ENCODE data around the gene APP. TPM values are rescaled to one million over a fixed set of nuclear protein-coding genes. Genes with fewer than 3 reads are reported as not detected.

APP gene
- total and polyA plus RNA-seq, 4 donors, result 86.9 to 414 (median 367) TPM

- H3K36me3 ChIP-seq (ENCODE audit: control insufficient read depth in 4 of 4, insufficient read depth in 4 of 4, low read length in 4 of 4), result peaks cover 0 to 4% (median 3%) of the 10 kb centered on the region in 4 donors
- no peaks in the 10 kb centered on the region for H3K9me3 ChIP-seq (ENCODE audit: control insufficient read depth in 4 of 4, insufficient read depth in 3 of 4, low read length in 3 of 4)
- H3K9ac ChIP-seq (ENCODE audit: insufficient read depth in 1 of 2, low read length in 2 of 2), result no peak overlapping the region
- H3K27me3 ChIP-seq (ENCODE audit: control insufficient read depth in 3 of 3, insufficient read depth in 3 of 3, low read length in 2 of 3), result no peaks in the 10 kb centered on the region
- ATAC-seq (ENCODE audit: insufficient read depth, low FRiP score), result no peak
- no peak overlapping the region for H3K4me3 ChIP-seq
- peaks cover 0 to 9% (median 0%) of the 10 kb centered on the region in 5 donors for H3K4me1 ChIP-seq (ENCODE audit: control insufficient read depth in 5 of 5, insufficient read depth in 5 of 5, low read length in 5 of 5)
- 97% methylated on average over 6 of the region's 6 CpGs for WGBS, 2 donors
- TF ChIP-seq CTCF (IDR thresholded peaks at IDR 0.05; ENCODE audit: control extremely low read depth, extremely low read depth), result no peak
- no peak overlapping the region for H3K27ac ChIP-seq (ENCODE audit: low read depth in 1 of 2, low read length in 1 of 2)
- no peak for DNase-seq
Measured at GRCh38 chr21:25916226-25916625, 254.3 kb downstream of the APP start.

- DNase-seq (no peak), ATAC-seq (ENCODE audit: insufficient read depth, low FRiP score) (no peak)
- Histone ChIP-seq H3K9ac (ENCODE audit: insufficient read depth in 1 of 2, low read length in 2 of 2) (no peak overlapping the region), H3K27ac (ENCODE audit: low read depth in 1 of 2, low read length in 1 of 2) (peak overlapping the region in 1 of 2 donors; percentile 2), H3K4me1 (ENCODE audit: control insufficient read depth in 5 of 5, insufficient read depth in 5 of 5, low read length in 5 of 5) (peaks cover 2 to 9% (median 3%) of the 10 kb centered on the region in 5 donors), H3K4me3 (no peak overlapping the region), H3K9me3 (ENCODE audit: control insufficient read depth in 4 of 4, insufficient read depth in 3 of 4, low read length in 3 of 4) (no peaks in the 10 kb centered on the region), H3K27me3 (ENCODE audit: control insufficient read depth in 3 of 3, insufficient read depth in 3 of 3, low read length in 2 of 3) (no peaks in the 10 kb centered on the region), H3K36me3 (ENCODE audit: control insufficient read depth in 4 of 4, insufficient read depth in 4 of 4, low read length in 4 of 4) (peaks cover 0 to 4% (median 3%) of the 10 kb centered on the region in 4 donors)
- TF ChIP-seq CTCF (IDR thresholded peaks at IDR 0.05; ENCODE audit: control extremely low read depth, extremely low read depth), result no peak
- WGBS, 2 donors, result 80 to 86% methylated on average over 3 of the region's 3 CpGs
Measured at GRCh38 chr21:25913479-25913878, 257.1 kb downstream of the APP start.

- peaks cover 6 to 14% (median 8%) of the 10 kb centered on the region in 5 donors for H3K4me1 ChIP-seq (ENCODE audit: control insufficient read depth in 5 of 5, insufficient read depth in 5 of 5, low read length in 5 of 5)
- TF ChIP-seq CTCF (IDR thresholded peaks at IDR 0.05; ENCODE audit: control extremely low read depth, extremely low read depth), result no peak
- DNase-seq (no peak), ATAC-seq (ENCODE audit: insufficient read depth, low FRiP score) (no peak)
- H3K9ac ChIP-seq (ENCODE audit: insufficient read depth in 1 of 2, low read length in 2 of 2), result no peak overlapping the region
- H3K27me3 ChIP-seq (ENCODE audit: control insufficient read depth in 3 of 3, insufficient read depth in 3 of 3, low read length in 2 of 3), result no peaks in the 10 kb centered on the region
- WGBS, 2 donors, result 70 to 74% methylated on average over 2 of the region's 2 CpGs
- H3K27ac ChIP-seq (ENCODE audit: low read depth in 1 of 2, low read length in 1 of 2), result peak overlapping the region in 1 of 2 donors; percentile 12
- peaks cover 0 to 4% (median 3%) of the 10 kb centered on the region in 4 donors for H3K36me3 ChIP-seq (ENCODE audit: control insufficient read depth in 4 of 4, insufficient read depth in 4 of 4, low read length in 4 of 4)
- H3K9me3 ChIP-seq (ENCODE audit: control insufficient read depth in 4 of 4, insufficient read depth in 3 of 4, low read length in 3 of 4), result no peaks in the 10 kb centered on the region
- H3K4me3 ChIP-seq, result no peak overlapping the region
Measured at GRCh38 chr21:25912402-25912746, 258.2 kb downstream of the APP start.

All from lung (tissue), 12 donors.